Measurements from ENCODE around the gene MALRD1. TPM values are rescaled to one million over a fixed set of nuclear protein-coding genes. Genes with fewer than 3 reads are reported as not detected.

MALRD1 gene
- total RNA-seq, 4 donors from 2014 or later, result 1.0 to 4.1 (median 2.6) TPM; not detected in 1

GRCh38 chr10:19719284-19719683, 670.7 kb downstream of the MALRD1 start:
- TF ChIP-seq CTCF (IDR thresholded peaks at IDR 0.05; ENCODE audit: low read depth), result no peak

GRCh38 chr10:19724287-19724686, 675.7 kb downstream of the MALRD1 start:
- TF ChIP-seq CTCF (IDR thresholded peaks at IDR 0.05; ENCODE audit: low read depth), result no peak

- no peak for TF ChIP-seq CTCF (IDR thresholded peaks at IDR 0.05; ENCODE audit: low read depth)
These were observed 679.8 kb downstream of the MALRD1 start for GRCh38 chr10:19728376-19728775.

GRCh38 chr10:19728964-19729363, 680.4 kb downstream of the MALRD1 start:
- TF ChIP-seq CTCF (IDR thresholded peaks at IDR 0.05; ENCODE audit: low read depth), result no peak

- no peak for TF ChIP-seq CTCF (IDR thresholded peaks at IDR 0.05; ENCODE audit: low read depth)
These were observed 681.7 kb downstream of the MALRD1 start for GRCh38 chr10:19730167-19730906.

GRCh38 chr10:19730907-19731217, 682.3 kb downstream of the MALRD1 start:
- TF ChIP-seq CTCF (IDR thresholded peaks at IDR 0.05; ENCODE audit: low read depth), result no peak

GRCh38 chr10:19731560-19731959, 683.0 kb downstream of the MALRD1 start:
- no peak for TF ChIP-seq CTCF (IDR thresholded peaks at IDR 0.05; ENCODE audit: low read depth)
